Stimulated activated memory B cell treated with anti-CD40 and anti-IgM and Interleukin-4, amounts not matched to agents 10 μg/mL and 1 μg/mL and 100 μg/mL, for 72 hours (primary cell): Measurements from ENCODE around the gene CORIN.
"Not testable (repeated sequence)": the region's sequence is repeated elsewhere in the genome, so short reads cannot be mapped to it uniquely, and the experiment has no call there.

Experiments used
- ATAC-seq: fragments of 150-1000 bp; cut with Tn5 transposase; 2 replicates; pipeline ENCODE4 v1.10.0; 2021
- H3K27ac Mint-ChIP-seq: one replicate; pipeline ENCODE4 v1.8.0; 2022; ENCODE audit warnings: mild to moderate bottlenecking, mixed read lengths
- H3K27me3 Mint-ChIP-seq: one replicate; pipeline ENCODE4 v1.8.0; 2022; ENCODE audit warnings: mixed read lengths
- H3K36me3 Mint-ChIP-seq: one replicate; pipeline ENCODE4 v1.8.0; 2022; ENCODE audit warnings: mixed read lengths
- H3K4me1 Mint-ChIP-seq: one replicate; pipeline ENCODE4 v1.8.0; 2022; ENCODE audit warnings: mixed read lengths
- H3K4me3 Mint-ChIP-seq: one replicate; pipeline ENCODE4 v1.8.0; 2022; ENCODE audit warnings: mild to moderate bottlenecking, moderate library complexity, mixed read lengths
- H3K9me3 Mint-ChIP-seq: one replicate; pipeline ENCODE4 v1.8.0; 2022; ENCODE audit warnings: mixed read lengths

CORIN gene

GRCh38 chr4:47763279-47763678, 74.6 kb downstream of the CORIN start:
- H3K36me3 Mint-ChIP-seq = no peaks in the 10 kb centered on the region
- no peak for ATAC-seq
- H3K27ac Mint-ChIP-seq = no peak overlapping the region
- no peaks in the 10 kb centered on the region for H3K4me1 Mint-ChIP-seq
- H3K27me3 Mint-ChIP-seq = peaks cover 23% of the 10 kb centered on the region
- H3K4me3 Mint-ChIP-seq = no peak overlapping the region
- H3K9me3 Mint-ChIP-seq = peaks cover 3% of the 10 kb centered on the region

- no peak for ATAC-seq
- peaks cover 24% of the 10 kb centered on the region for H3K27me3 Mint-ChIP-seq
- H3K4me1 Mint-ChIP-seq = no peaks in the 10 kb centered on the region
- peaks cover 6% of the 10 kb centered on the region for H3K9me3 Mint-ChIP-seq
- no peak overlapping the region for H3K27ac Mint-ChIP-seq
- no peak overlapping the region for H3K4me3 Mint-ChIP-seq
- no peaks in the 10 kb centered on the region for H3K36me3 Mint-ChIP-seq
These were observed 75.2 kb downstream of the CORIN start for GRCh38 chr4:47762376-47763266.

- H3K4me1 Mint-ChIP-seq, H3K4me3 Mint-ChIP-seq, H3K9me3 Mint-ChIP-seq, H3K27ac Mint-ChIP-seq, H3K36me3 Mint-ChIP-seq, ATAC-seq: not testable (repeated sequence)
- H3K27me3 Mint-ChIP-seq = peaks cover 17% of the 10 kb centered on the region
These were observed 84.6 kb downstream of the CORIN start for GRCh38 chr4:47753316-47753715.

DNA sequence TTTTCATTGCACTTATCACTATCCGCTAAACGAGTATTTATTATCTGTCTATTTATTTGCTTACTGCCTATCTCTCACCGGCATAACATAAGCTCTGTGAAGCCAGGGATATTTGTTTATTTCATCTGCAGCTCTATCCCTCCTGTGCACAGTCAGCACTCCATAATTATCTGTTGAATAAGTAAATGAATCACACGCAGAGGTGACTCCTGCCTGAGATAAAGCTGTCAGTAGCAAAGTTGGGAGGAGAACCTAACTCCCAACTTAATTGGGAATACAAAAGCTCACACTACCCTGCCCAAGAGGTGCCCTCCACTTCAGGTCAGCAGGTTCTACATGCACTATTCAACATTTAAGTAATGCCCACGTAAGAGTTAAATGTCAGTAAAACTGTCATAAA, 85.7 kb downstream of the CORIN start:
- Mint-ChIP-seq H3K27me3 (peaks cover 14% of the 10 kb centered on the region), H3K4me1 (no peaks in the 10 kb centered on the region), H3K27ac (no peak overlapping the region), H3K36me3 (no peaks in the 10 kb centered on the region), H3K9me3 (peaks cover 6% of the 10 kb centered on the region), H3K4me3 (no peak overlapping the region)
- ATAC-seq = no peak

GRCh38 chr4:47750788-47751187, 87.1 kb downstream of the CORIN start:
- no peaks in the 10 kb centered on the region for H3K36me3 Mint-ChIP-seq
- peaks cover 6% of the 10 kb centered on the region for H3K9me3 Mint-ChIP-seq
- no peaks in the 10 kb centered on the region for H3K4me1 Mint-ChIP-seq
- no peak overlapping the region for H3K27ac Mint-ChIP-seq
- H3K27me3 Mint-ChIP-seq = peaks cover 14% of the 10 kb centered on the region
- ATAC-seq = no peak
- H3K4me3 Mint-ChIP-seq = no peak overlapping the region

- Mint-ChIP-seq H3K4me3 (no peak overlapping the region), H3K27me3 (peaks cover 14% of the 10 kb centered on the region), H3K9me3 (peaks cover 6% of the 10 kb centered on the region), H3K36me3 (no peaks in the 10 kb centered on the region), H3K27ac (no peak overlapping the region), H3K4me1 (no peaks in the 10 kb centered on the region)
- no peak for ATAC-seq
These were observed 88.0 kb downstream of the CORIN start for GRCh38 chr4:47749858-47750257.

DNA sequence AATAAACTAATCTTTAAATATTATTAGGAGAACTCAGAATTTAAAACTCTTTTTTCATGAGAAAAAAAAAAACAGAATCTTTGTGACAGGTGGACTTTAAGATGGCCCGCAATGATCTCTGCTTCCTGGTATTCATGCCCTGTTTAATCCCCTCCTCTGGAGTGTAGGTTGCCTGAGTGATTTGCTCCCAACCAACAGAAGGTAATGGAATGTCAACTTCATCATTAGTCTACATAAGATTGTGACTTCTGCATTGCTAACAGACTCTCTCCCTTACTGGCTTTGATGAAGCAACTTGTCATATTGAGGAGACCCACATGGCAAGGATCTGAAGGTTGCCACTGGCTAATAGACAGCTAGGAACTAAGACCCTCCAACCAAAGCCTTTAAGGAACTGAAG, 88.8 kb downstream of the CORIN start:
- Mint-ChIP-seq H3K27ac (no peak overlapping the region), H3K27me3 (peaks cover 14% of the 10 kb centered on the region), H3K4me1 (no peaks in the 10 kb centered on the region), H3K4me3 (no peak overlapping the region), H3K36me3 (no peaks in the 10 kb centered on the region), H3K9me3 (peaks cover 6% of the 10 kb centered on the region)
- ATAC-seq = no peak

GRCh38 chr4:47747846-47748494, 89.9 kb downstream of the CORIN start:
- Mint-ChIP-seq H3K36me3 (no peaks in the 10 kb centered on the region), H3K27me3 (peaks cover 14% of the 10 kb centered on the region)
- no peak for ATAC-seq

DNA sequence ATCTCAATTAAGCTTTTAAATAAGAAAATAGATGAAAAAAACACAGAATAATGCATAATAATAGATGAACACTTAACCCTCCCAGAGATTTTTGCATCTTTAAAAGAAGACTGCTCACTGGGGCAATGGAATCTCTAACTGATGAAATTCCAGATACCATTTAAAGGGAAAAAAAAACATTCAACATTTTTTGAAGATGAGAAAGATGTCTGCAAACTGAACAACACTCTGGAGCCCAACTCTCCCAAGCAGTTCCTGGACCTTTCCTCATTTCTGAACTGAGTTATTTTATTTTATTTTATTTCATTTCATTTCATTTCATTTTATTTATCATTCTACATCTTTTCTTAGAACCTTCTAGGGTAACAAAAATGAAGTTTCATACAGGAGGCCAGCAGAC, 90.7 kb downstream of the CORIN start:
- Mint-ChIP-seq H3K4me3 (no peak overlapping the region), H3K36me3 (no peaks in the 10 kb centered on the region), H3K4me1 (no peaks in the 10 kb centered on the region), H3K9me3 (peaks cover 6% of the 10 kb centered on the region), H3K27me3 (peaks cover 11% of the 10 kb centered on the region), H3K27ac (no peak overlapping the region)
- no peak for ATAC-seq

More at GRCh38 chr4:47747846-47748494, 89.9 kb downstream of the CORIN start:
- no peak overlapping the region for H3K4me3 Mint-ChIP-seq
- no peak overlapping the region for H3K27ac Mint-ChIP-seq
- H3K4me1 Mint-ChIP-seq = no peaks in the 10 kb centered on the region
- H3K9me3 Mint-ChIP-seq = peaks cover 6% of the 10 kb centered on the region

DNA sequence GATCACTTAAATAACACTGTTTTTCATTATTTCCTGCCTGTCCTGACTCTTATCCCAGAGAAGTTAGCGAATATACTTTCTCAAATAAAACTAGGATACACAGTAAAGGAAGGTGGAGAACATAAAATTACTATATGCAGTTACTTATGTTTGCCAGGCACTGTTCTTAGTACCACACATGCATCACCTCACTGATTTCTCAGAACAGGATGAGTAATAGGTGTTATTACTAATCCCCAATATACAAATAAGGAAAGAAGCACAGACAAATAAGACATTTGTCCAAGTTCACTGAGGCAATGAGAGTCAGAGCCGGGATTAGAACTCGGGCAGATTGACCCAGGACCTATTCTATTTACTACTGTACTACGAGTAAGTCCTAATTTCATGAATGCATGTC, 91.7 kb downstream of the CORIN start:
- Mint-ChIP-seq H3K4me3 (no peak overlapping the region), H3K9me3 (peaks cover 6% of the 10 kb centered on the region), H3K27me3 (peaks cover under 1% of the 10 kb centered on the region), H3K4me1 (no peaks in the 10 kb centered on the region), H3K36me3 (no peaks in the 10 kb centered on the region), H3K27ac (no peak overlapping the region)
- ATAC-seq = no peak

DNA sequence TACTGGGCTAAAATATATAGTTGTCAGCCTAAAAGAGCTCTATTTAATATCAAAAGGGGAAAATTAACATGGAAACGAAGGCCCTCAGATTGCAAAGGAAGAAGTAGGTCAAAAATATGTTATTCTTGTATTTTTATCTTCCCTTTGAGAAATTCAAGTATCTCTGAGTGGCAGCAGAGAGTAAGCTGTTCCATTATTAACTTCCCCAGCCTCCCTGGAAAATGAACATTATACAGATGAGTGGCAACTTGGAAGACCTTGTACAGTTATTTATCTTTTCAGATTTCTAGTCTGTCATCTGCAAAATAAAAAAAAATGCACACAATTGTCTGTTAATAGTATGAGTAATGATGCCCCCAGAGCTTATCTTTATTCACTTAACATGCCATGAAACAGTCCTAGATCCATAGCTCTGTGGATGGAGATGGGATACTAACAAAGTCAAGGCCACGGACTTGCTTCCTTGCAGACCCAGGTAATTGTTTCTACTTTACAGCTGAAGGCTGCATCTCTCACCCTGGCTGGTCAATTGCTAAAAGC, 93.0 kb downstream of the CORIN start:
- no peaks in the 10 kb centered on the region for H3K36me3 Mint-ChIP-seq
- H3K27ac Mint-ChIP-seq = no peak overlapping the region
- H3K9me3 Mint-ChIP-seq = peaks cover 6% of the 10 kb centered on the region
- ATAC-seq = no peak
- no peaks in the 10 kb centered on the region for H3K27me3 Mint-ChIP-seq
- no peak overlapping the region for H3K4me3 Mint-ChIP-seq
- H3K4me1 Mint-ChIP-seq = no peaks in the 10 kb centered on the region

DNA sequence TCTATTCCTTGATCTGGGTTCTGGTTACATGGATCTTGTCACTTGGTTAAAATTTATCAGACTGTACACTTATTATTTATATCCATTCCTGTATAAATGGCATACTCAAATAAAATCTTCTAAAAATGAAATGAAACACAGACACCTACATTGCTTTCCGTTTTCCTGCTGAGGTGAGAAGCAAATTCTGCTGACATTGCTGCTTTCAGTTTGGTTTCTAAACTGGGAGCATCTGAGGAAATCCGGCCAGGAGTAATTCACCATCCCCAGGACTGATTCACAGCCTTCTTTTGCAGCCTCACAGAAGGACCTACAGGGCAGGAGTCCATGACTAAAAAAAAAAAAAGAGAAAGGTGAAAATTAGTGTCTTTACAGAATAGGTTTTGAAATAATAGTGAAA, 93.6 kb downstream of the CORIN start:
- no peaks in the 10 kb centered on the region for H3K36me3 Mint-ChIP-seq
- no peaks in the 10 kb centered on the region for H3K4me1 Mint-ChIP-seq
- H3K9me3 Mint-ChIP-seq = peaks cover 8% of the 10 kb centered on the region
- no peak overlapping the region for H3K27ac Mint-ChIP-seq
- no peak overlapping the region for H3K4me3 Mint-ChIP-seq
- no peak for ATAC-seq
- H3K27me3 Mint-ChIP-seq = peaks cover 2% of the 10 kb centered on the region

DNA sequence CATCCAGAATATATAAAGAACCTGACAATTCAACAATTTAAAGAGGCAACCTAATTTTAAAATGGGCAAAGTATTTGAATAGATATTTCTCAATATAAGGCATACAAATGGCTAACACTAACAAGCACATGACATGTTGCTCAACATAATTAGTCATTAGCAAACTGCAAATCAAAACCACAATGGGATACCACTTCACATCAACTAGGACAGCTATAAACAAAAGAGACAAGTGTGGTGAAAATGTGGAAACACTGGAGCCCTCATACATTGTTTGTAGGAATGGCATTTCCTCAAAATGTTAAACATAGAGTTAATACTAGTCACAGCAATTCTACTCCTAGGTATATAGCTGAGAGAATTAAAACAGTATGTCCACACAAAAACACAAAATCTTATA, 96.7 kb downstream of the CORIN start:
- ATAC-seq = no peak
- H3K27ac Mint-ChIP-seq = no peak overlapping the region
- H3K4me3 Mint-ChIP-seq = no peak overlapping the region
- peaks cover 17% of the 10 kb centered on the region for H3K9me3 Mint-ChIP-seq
- H3K36me3 Mint-ChIP-seq = no peaks in the 10 kb centered on the region
- H3K27me3 Mint-ChIP-seq = peaks cover 15% of the 10 kb centered on the region
- no peaks in the 10 kb centered on the region for H3K4me1 Mint-ChIP-seq

DNA sequence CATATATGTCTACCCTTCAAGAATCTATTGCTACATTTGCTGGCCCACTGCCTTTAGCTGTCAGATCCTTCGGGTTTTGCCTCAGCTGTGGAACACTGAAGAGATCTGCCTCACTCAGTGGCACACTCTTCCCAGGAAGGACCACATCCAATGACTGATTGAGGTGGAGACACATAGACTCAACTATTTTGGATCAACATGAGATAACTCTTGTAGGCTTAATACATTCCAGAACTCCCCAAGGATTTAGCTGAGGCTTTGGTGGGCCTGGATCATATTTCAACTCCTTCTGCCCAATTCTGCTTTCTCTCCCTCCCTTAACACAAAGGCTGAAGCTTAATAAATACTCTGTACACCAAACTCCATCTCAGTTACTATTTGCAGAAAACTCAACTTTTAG, 100.5 kb downstream of the CORIN start:
- H3K4me3 Mint-ChIP-seq = no peak overlapping the region
- no peak overlapping the region for H3K27ac Mint-ChIP-seq
- H3K27me3 Mint-ChIP-seq = peaks cover 15% of the 10 kb centered on the region
- no peaks in the 10 kb centered on the region for H3K36me3 Mint-ChIP-seq
- no peak for ATAC-seq
- peaks cover 10% of the 10 kb centered on the region for H3K9me3 Mint-ChIP-seq
- no peaks in the 10 kb centered on the region for H3K4me1 Mint-ChIP-seq

DNA sequence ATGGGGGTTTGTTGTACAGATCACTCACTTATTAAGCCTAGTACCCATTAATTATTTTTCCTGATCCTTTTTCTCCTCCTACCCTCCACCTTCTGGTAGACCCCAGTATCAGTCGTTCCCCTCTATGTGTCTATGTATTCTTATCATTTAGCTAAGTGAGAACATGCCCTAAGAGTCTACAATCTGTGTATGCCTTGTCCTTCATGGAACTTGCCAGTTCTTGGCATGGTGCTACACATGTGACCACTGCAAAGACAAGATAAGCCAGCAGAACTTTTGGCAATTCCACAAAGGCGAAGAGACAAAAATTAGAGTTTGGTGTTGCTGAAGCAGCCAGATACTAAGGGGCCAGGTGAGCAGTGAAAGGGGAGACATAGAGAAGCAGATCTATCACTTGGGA, 101.3 kb downstream of the CORIN start:
- Mint-ChIP-seq H3K9me3 (peaks cover 10% of the 10 kb centered on the region), H3K27ac (no peak overlapping the region), H3K4me3 (no peak overlapping the region), H3K27me3 (peaks cover 19% of the 10 kb centered on the region), H3K4me1 (no peaks in the 10 kb centered on the region), H3K36me3 (no peaks in the 10 kb centered on the region)
- no peak for ATAC-seq

DNA sequence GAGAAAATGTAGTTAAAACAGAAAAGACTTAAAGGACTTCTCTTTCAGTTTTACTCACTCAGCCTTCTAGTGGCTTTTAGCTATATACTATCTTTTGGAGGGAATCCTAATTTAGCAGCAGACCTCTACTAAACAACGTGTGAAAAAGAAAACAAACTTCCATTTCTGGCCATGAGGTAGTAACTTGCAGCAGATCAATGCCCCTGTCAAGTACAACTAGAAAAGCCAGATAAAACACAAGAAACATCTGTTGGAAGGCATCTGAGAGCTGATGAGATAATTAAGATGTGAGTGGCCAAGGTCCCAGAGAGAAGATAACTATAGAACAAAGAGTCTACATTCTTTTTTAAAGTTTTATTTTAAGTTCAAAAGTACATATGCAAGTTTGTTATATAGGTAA, 101.7 kb downstream of the CORIN start:
- Mint-ChIP-seq H3K4me1 (no peaks in the 10 kb centered on the region), H3K36me3 (no peaks in the 10 kb centered on the region), H3K27ac (no peak overlapping the region)

More for the DNA sequence above, 101.7 kb downstream of the CORIN start:
- ATAC-seq = no peak
- peaks cover 23% of the 10 kb centered on the region for H3K27me3 Mint-ChIP-seq
- peaks cover 10% of the 10 kb centered on the region for H3K9me3 Mint-ChIP-seq
- no peak overlapping the region for H3K4me3 Mint-ChIP-seq
